HG03432 (cell line): ENCODE results near the gene NFXL1.
"Not testable (repeated sequence)": the region's sequence is repeated elsewhere in the genome, so short reads cannot be mapped to it uniquely, and the experiment has no call there.

Source experiments
- ATAC-seq: cut with Tn5 transposase; IDR thresholded peaks from one replicate; pipeline ENCODE4 v1.9.1; 2021; ENCODE audit warnings: mild to moderate bottlenecking, moderate library complexity; ENCODE audit not compliant: unreplicated experiment

The NFXL1 gene

GRCh38 chr4:47914220-47914925 lies at the start of gene NFXL1:
Gene NFXL1 (minus strand): TSS chr4:47914583. CDS start chr4:47914203, 380 bp downstream.
- peak; percentile 98 for ATAC-seq

- no peak for ATAC-seq
These were observed 40.3 kb upstream of the NFXL1 start for GRCh38 chr4:47954677-47955076.

- no peak for ATAC-seq
These were observed 39.9 kb upstream of the NFXL1 start for GRCh38 chr4:47954245-47954644.

GRCh38 chr4:47945930-47946726 lies 31.7 kb upstream of the NFXL1 start:
- no peak for ATAC-seq

- ATAC-seq = no peak
These were observed 27.9 kb upstream of the NFXL1 start for GRCh38 chr4:47942081-47942819.

- no peak for ATAC-seq
These were observed 25.1 kb upstream of the NFXL1 start for GRCh38 chr4:47939456-47939855.

GRCh38 chr4:47936336-47936735 lies 22.0 kb upstream of the NFXL1 start:
- no peak for ATAC-seq

- peak; percentile 61 for ATAC-seq
These were observed 19.5 kb upstream of the NFXL1 start for GRCh38 chr4:47933840-47934239.

GRCh38 chr4:47930971-47931804 lies 16.8 kb upstream of the NFXL1 start:
- no peak for ATAC-seq

GRCh38 chr4:47929682-47930201 lies 15.4 kb upstream of the NFXL1 start:
- no peak for ATAC-seq

GRCh38 chr4:47926667-47927258 lies 12.4 kb upstream of the NFXL1 start:
- peak; percentile 98 for ATAC-seq

- ATAC-seq = not testable (repeated sequence)
These were observed 8.9 kb upstream of the NFXL1 start for GRCh38 chr4:47923261-47923608.

- ATAC-seq = not testable (repeated sequence)
These were observed 8.3 kb upstream of the NFXL1 start for GRCh38 chr4:47922436-47923260.

GRCh38 chr4:47917163-47917562 lies 2.8 kb upstream of the NFXL1 start:
- ATAC-seq = not testable (repeated sequence)

GRCh38 chr4:47915378-47915777 lies 995 bp upstream of the NFXL1 start:
- no peak for ATAC-seq

- ATAC-seq = peak; percentile 25
These were observed 499 bp upstream of the NFXL1 start for GRCh38 chr4:47914926-47915237.

- ATAC-seq = peak; percentile 25
These were observed 543 bp downstream of the NFXL1 start for GRCh38 chr4:47913861-47914219.

- no peak for ATAC-seq
These were observed 1.1 kb downstream of the NFXL1 start for GRCh38 chr4:47913330-47913729.

- ATAC-seq = no peak
These were observed 7.2 kb downstream of the NFXL1 start for GRCh38 chr4:47907089-47907646.
